ENCODE measurements around the gene FDPS.
"Not testable (repeated sequence)": the region's sequence is repeated elsewhere in the genome, so short reads cannot be mapped to it uniquely, and the experiment has no call there.

The FDPS gene

GRCh38 chr1:155286544-155286943 lies 22.1 kb upstream of the FDPS start:
- DNase-seq, result no peak

DNA sequence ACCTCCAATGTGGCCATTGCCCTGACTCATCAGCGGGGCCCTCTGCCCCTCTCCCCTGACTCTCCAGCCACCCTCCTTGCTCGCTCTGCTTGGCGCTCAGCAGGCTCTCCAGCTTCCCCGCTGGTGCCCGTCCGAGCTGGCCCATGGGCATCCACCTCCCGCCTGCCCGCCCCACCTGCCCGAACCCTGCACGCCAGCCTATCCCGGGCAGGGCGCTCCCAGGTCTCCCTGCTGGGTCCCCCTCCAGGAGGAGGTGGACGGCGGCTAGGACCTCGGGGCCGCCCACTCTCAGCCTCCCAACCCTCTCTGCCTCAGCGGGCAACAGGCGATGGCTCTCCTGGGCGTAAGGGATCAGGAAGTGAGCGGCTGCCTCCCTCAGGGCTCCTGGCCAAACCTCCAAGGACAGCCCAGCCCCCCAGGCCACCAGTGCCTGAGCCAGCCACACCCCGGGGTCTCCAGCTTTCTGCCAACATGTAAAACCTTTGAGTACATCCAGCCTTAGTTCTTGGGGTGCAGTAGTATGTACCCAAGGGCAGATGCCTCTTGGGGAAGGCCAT lies 20.6 kb upstream of the FDPS start:
- no peak for DNase-seq

- not testable (repeated sequence) for DNase-seq
Observed at GRCh38 chr1:155291006-155291405, 17.7 kb upstream of the FDPS start.

DNA sequence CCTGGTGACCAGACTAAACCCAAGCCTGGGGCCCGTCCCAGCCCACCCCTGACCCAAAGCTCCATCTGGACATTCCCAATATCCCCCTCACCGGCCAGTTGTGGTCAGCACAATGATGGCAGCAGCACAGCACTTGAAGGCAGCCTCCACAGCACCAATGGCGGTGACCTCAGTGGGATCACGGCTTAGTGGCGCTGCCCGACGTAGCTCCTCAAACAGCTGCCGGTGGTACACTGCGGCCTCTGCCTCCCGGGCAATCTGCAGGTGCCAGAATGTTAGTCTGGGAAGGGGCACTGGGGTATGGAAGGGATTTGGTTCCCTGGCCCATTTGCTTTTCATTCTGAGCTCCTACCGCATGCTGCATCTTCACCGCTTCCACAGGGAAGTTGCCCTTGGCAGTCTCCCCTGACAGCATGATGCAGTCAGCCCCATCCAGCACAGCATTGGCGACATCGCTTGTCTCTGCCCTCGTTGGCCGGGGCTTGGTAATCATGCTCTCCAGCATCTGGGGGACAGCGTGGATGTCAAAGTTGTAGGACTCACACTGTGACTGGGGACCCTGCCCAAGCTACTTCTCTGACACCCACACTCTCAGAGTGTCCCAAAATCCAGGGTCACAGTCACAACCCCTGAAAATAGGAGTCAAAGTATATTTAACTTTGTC lies 15.4 kb upstream of the FDPS start:
- DNase-seq, result no peak

- no peak for DNase-seq
Observed at GRCh38 chr1:155294520-155295182, 14.0 kb upstream of the FDPS start.

DNA sequence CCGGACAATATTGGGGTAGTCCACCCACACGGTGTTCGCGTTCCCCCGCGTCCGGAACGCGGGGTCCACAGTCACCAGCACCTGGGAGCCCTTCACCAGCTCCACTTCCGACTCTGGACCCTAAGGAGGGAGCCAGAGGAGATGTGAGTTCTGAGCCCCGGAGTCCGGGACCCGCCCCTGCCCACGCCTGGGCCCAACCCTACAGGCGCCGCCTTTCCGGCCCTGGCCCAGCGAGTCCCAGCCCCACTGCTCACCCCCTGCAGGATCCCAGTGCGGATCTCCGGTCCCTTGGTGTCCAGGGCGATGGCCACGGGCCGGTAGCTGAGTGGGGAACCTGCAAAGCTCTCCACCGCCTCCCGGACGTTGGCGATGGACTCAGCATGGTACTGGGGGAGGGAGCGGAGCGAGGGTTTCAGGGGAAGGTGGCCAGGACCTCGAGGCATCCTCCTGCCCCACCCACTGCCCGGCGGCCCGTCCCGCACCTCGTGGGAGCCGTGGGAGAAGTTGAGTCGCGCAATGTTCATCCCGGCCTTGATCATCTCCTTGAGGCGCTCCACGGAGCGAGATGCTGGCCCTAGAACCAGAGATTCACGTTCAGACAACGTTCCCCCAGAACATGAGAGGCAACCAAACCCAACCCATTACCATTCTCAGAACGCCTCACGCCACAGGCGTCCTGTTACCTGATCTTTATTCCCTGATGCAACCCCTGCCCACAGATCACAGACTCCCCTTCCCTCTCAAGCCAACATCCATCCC lies 13.3 kb upstream of the FDPS start:
- no peak for DNase-seq

- DNase-seq, result no peak
Observed at GRCh38 chr1:155295942-155296267, 12.8 kb upstream of the FDPS start.

DNA sequence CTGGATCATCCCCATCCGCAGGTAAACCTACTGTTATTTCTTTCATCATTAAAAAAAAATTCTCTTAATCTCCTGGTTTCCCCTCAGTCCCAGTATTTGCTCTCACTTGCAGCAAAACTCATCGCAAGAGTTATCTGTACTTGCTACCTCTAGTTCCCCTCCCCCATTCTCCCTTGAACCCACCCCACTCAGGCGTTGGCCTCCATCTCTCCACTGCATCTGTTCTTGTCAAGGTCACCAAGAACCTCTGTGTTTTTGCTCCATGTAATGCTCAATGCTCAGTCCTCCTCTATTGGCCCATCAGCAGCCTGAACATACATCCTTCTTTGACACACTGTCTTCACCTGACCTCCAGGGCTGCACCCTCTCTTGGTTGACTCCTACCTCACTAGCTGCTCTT lies 12.0 kb upstream of the FDPS start:
- no peak for DNase-seq

- DNase-seq, result no peak
Observed at GRCh38 chr1:155297384-155297783, 11.3 kb upstream of the FDPS start.

GRCh38 chr1:155300024-155300423 lies 8.6 kb upstream of the FDPS start:
- no peak for DNase-seq

DNA sequence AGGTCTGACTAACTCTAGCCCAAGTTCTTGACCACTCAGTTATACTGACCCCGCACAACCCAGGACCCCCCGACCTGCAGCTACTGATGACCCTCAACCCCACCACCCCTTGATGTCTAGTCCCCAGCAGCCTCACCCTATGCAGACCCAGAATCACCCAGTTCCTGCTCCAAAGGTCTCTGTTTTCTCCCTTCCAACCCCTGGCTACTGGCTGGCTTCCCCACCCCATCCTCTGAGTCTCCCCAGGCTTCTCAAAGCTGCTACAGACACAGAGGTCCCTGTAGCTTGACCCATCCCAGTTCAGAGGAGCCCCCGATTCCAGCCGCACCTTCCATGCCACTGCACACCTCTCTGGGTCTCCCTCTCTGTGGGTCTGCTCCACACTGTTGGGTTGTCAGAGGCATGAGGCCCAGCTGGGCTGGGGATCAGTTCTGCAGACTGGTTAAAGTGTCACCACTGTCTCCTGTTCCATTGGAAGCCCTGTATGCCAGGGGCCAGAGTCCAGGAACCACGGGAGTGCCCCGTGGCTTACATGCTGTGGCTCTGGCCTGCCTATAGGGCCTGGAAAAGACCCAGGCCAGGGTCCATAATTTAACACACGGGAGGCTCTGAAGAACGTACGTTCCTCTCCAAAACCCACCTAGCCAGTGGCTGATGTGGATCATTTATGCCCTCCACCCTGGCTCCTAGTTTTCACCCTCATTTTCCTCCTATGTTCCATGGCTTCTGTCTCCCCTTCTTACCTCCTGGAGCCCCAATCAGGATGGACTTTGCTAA lies 7.9 kb upstream of the FDPS start:
- no peak for DNase-seq

- no peak for DNase-seq
Observed at GRCh38 chr1:155301342-155301841, 7.3 kb upstream of the FDPS start, which contains the start of gene PKLR. Gene PKLR, minus strand, starts transcription at chr1:155301438. Its CDS starts 43 bp downstream, at chr1:155301395.

GRCh38 chr1:155304558-155305063 lies 4.1 kb upstream of the FDPS start:
- no peak for DNase-seq

DNA sequence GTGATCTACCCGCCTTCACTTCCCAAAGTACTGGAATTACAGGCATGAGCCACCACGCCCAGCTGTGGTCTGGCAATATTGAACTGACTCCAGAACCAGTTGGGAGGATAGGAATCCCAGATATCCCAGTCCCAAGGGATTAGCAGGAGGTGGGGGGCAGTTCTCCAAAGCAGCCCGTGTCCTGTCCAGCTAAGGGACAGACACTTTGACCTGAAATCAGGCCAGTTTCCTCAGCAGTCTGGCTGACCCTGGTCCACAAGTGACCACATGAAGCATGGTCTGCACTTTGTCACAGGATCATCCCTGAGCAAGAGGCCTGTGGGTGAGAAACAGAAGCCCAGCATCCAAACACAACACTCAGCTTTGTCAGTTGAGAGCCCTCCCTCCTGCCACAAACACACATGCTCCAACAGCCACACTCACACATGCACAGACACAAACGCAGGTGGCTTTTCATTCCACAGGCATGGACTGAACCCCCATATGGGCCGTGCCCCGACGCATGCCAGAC lies 2.7 kb upstream of the FDPS start:
- no peak for DNase-seq

- no peak for DNase-seq
Observed at GRCh38 chr1:155307247-155307740, 1.4 kb upstream of the FDPS start.

DNA sequence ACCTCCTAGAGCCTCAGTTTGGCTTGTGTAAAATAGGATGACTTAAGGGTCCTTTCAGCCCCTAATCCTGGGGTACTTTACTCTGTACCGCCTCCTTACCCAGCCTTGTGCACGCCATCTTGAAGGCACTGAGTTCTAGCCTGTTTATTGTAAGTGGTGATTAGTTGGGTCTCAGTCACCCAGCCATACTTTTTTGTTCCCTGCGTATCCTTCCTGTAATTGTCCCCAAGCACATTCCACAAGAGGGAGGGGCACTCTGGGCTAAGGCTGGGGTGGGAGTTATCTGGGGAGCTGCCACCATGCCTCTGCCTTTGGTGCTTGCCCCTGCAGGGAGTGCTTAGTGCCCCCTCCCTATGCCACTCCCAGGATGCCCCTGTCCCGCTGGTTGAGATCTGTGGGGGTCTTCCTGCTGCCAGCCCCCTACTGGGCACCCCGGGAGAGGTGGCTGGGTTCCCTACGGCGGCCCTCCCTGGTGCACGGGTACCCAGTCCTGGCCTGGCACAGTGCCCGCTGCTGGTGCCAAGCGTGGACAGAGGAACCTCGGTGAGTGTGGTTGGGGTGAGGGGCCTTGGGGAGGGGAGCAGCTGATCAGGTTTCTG lies 856 bp downstream of the FDPS start:
- no peak for DNase-seq

DNA sequence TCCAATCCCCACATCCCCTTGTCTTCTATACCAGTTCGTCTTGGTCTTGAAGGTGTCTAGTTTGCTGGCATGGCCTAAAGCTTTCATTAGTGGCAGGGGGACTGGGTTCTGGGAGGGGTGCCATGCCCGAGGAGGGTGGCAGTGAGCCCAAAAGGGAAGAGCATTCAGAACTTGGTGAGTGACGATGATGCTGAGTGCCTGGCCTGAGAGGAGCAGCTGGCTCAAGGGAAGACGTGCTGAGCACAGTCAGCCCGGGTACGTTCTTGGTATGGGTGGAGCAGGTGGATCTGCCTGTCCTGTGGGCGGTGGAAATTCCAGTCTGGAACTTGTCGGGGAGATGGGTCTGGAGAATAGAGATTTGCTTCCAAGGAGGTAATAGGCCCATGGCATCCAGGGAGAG lies 4.6 kb downstream of the FDPS start:
- no peak for DNase-seq

GRCh38 chr1:155316922-155317321 lies 8.3 kb downstream of the FDPS start:
- DNase-seq, result no peak

DNA sequence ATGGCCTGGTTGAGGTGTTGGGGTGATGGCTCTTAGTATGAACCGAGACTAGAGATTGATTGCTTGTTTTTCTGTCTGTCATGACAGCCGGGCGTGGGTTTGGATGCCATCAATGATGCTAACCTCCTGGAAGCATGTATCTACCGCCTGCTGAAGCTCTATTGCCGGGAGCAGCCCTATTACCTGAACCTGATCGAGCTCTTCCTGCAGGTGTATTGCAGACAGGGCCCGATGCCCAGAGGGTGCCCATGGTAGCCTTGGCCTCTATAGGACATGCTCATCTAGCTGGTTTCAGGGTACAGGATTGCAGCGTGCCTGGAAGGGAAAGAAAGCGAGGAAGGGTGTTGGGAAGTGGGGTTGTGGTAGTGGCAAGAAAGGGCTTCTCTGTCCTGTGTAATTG lies 9.4 kb downstream of the FDPS start:
- DNase-seq, result no peak

- DNase-seq, result no peak
Observed at GRCh38 chr1:155319536-155319935, 10.9 kb downstream of the FDPS start.

GRCh38 chr1:155320252-155320651 lies 11.6 kb downstream of the FDPS start:
- DNase-seq, result no peak
